Measurements from ENCODE around the gene NAV3.

The NAV3 gene

GRCh38 chr12:78118486-78118885 lies 287.8 kb downstream of the NAV3 start:
- DNase-seq (ENCODE audit: low read depth in 2 of 2) = no peak

- no peak for DNase-seq (ENCODE audit: low read depth in 2 of 2)
Measured at GRCh38 chr12:78119351-78119918, 288.7 kb downstream of the NAV3 start.

- DNase-seq (ENCODE audit: low read depth in 2 of 2) = no peak
Measured at GRCh38 chr12:78120306-78120705, 289.6 kb downstream of the NAV3 start.

- no peak for DNase-seq (ENCODE audit: low read depth in 2 of 2)
Measured at GRCh38 chr12:78120866-78121560, 290.3 kb downstream of the NAV3 start.

- DNase-seq (ENCODE audit: low read depth in 2 of 2) = no peak
Measured at GRCh38 chr12:78121969-78122610, 291.4 kb downstream of the NAV3 start.

GRCh38 chr12:78128211-78128610 lies 297.5 kb downstream of the NAV3 start:
- DNase-seq (ENCODE audit: low read depth in 2 of 2) = no peak

GRCh38 chr12:78143717-78144116 lies 313.0 kb downstream of the NAV3 start:
- DNase-seq (ENCODE audit: low read depth in 2 of 2) = no peak

- DNase-seq (ENCODE audit: low read depth in 2 of 2) = no peak
Measured at GRCh38 chr12:78145398-78145797, 314.7 kb downstream of the NAV3 start.

GRCh38 chr12:78146365-78146772 lies 315.7 kb downstream of the NAV3 start:
- no peak for DNase-seq (ENCODE audit: low read depth in 2 of 2)

- no peak for DNase-seq (ENCODE audit: low read depth in 2 of 2)
Measured at GRCh38 chr12:78149459-78149858, 318.8 kb downstream of the NAV3 start.

GRCh38 chr12:78155546-78155945 lies 324.9 kb downstream of the NAV3 start:
- DNase-seq (ENCODE audit: low read depth in 2 of 2) = no peak

- DNase-seq (ENCODE audit: low read depth in 2 of 2) = no peak
Measured at GRCh38 chr12:78156751-78157150, 326.1 kb downstream of the NAV3 start.

- no peak for DNase-seq (ENCODE audit: low read depth in 2 of 2)
Measured at GRCh38 chr12:78157199-78157598, 326.5 kb downstream of the NAV3 start.

GRCh38 chr12:78164154-78164553 lies 333.5 kb downstream of the NAV3 start:
- DNase-seq (ENCODE audit: low read depth in 2 of 2) = no peak

- no peak for DNase-seq (ENCODE audit: low read depth in 2 of 2)
Measured at GRCh38 chr12:78167510-78167909, 336.8 kb downstream of the NAV3 start.

- DNase-seq (ENCODE audit: low read depth in 2 of 2) = no peak
Measured at GRCh38 chr12:78171061-78171460, 340.4 kb downstream of the NAV3 start.

- DNase-seq (ENCODE audit: low read depth in 2 of 2) = no peak
Measured at GRCh38 chr12:78176643-78177042, 345.9 kb downstream of the NAV3 start.

GRCh38 chr12:78177298-78177697 lies 346.6 kb downstream of the NAV3 start:
- DNase-seq (ENCODE audit: low read depth in 2 of 2) = no peak

- DNase-seq (ENCODE audit: low read depth in 2 of 2) = no peak
Measured at GRCh38 chr12:78179346-78179745, 348.7 kb downstream of the NAV3 start.

GRCh38 chr12:78181544-78182162 lies 351.0 kb downstream of the NAV3 start:
- DNase-seq (ENCODE audit: low read depth in 2 of 2) = no peak

- DNase-seq (ENCODE audit: low read depth in 2 of 2) = no peak
Measured at GRCh38 chr12:78183824-78184223, 353.1 kb downstream of the NAV3 start.

GRCh38 chr12:78185109-78185508 lies 354.4 kb downstream of the NAV3 start:
- DNase-seq (ENCODE audit: low read depth in 2 of 2) = no peak

GRCh38 chr12:78185651-78186050 lies 355.0 kb downstream of the NAV3 start:
- no peak for DNase-seq (ENCODE audit: low read depth in 2 of 2)

Data from stimulated activated CD8-positive, alpha-beta memory T cell treated with anti-CD3 and anti-CD28 coated beads, Interleukin-2, amount 100 ng/mL, for 48 hours (primary cell).